SU-DHL-6 (cell line): ENCODE results near the gene SLC7A4.

ENCODE experiments used
- H2AFZ ChIP-seq: fragments of 200-600 bp; sonication (generic); 2 replicates; pipeline ENCODE4 v1.6.1; 2014; ENCODE audit warnings: low read depth, mild to moderate bottlenecking, moderate library complexity, mixed read lengths, antibody characterized with exemption, low read length; ENCODE audit not compliant: severe bottlenecking
- H3F3A ChIP-seq: fragments of 200-600 bp; shearing (Covaris generic); 2 replicates; pipeline ENCODE4 v1.6.0; 2016; ENCODE audit warnings: antibody characterized with exemption, mild to moderate bottlenecking; ENCODE audit not compliant: insufficient read depth
- H3K27ac ChIP-seq: fragments of 200-600 bp; sonication (generic); 2 replicates; pipeline ENCODE4 v1.5.1; 2016; ENCODE audit warnings: low read depth, mild to moderate bottlenecking, low read length, moderate library complexity, mixed read lengths
- H3K27me3 ChIP-seq: fragments of 200-600 bp; sonication (generic), shearing (Covaris generic); 2 replicates; pipeline ENCODE4 v1.6.0; 2014; ENCODE audit warnings: mild to moderate bottlenecking, low read length
- H3K36me3 ChIP-seq: fragments of 200-600 bp; sonication (generic); 2 replicates; pipeline ENCODE4 v1.6.1; 2014; ENCODE audit warnings: mild to moderate bottlenecking, low read length, mixed read lengths
- H3K4me2 ChIP-seq: fragments of 300-600, 200-600 bp; shearing (Covaris generic), sonication (generic); 2 replicates; pipeline ENCODE4 v1.6.0; 2014; ENCODE audit warnings: low read length, low read depth, mild to moderate bottlenecking; ENCODE audit not compliant: poor library complexity, severe bottlenecking
- H3K4me3 ChIP-seq: fragments of 200-600 bp; sonication (generic); 2 replicates; pipeline ENCODE4 v1.5.1; 2014; ENCODE audit warnings: antibody characterized with exemption, low read length, mild to moderate bottlenecking, mixed read lengths; ENCODE audit not compliant: insufficient read depth, poor library complexity, severe bottlenecking
- H3K79me2 ChIP-seq: fragments of 200-600 bp; sonication (generic); 2 replicates; pipeline ENCODE4 v1.6.1; 2014; ENCODE audit warnings: mild to moderate bottlenecking, low read length, moderate library complexity; ENCODE audit not compliant: insufficient read depth
- H3K9ac ChIP-seq: fragments of 200-600 bp; sonication (generic); 2 replicates; pipeline ENCODE4 v1.7.0; 2014; ENCODE audit warnings: mild to moderate bottlenecking, low read length
- H3K9me2 ChIP-seq: fragments of 200-600 bp; sonication (generic); replicated peaks from 2 replicates; pipeline ENCODE4 v1.6.1; 2014; ENCODE audit warnings: low read length; ENCODE audit not compliant: insufficient read depth
- H3K9me3 ChIP-seq: fragments of 200-600 bp; sonication (generic); 2 replicates; pipeline ENCODE4 v1.6.1; 2014; ENCODE audit warnings: low read length, mixed read lengths; ENCODE audit not compliant: insufficient read depth
- H4K20me1 ChIP-seq: fragments of 200-600 bp; sonication (generic); 2 replicates; pipeline ENCODE4 v1.6.1; 2014; ENCODE audit warnings: low read depth, mild to moderate bottlenecking, antibody characterized with exemption, low read length, moderate library complexity, mixed read lengths
- CTCF ChIP-seq: fragments of 200-600 bp; sonication (generic); IDR thresholded peaks from one replicate; pipeline ENCODE4 v1.5.1; 2017; ENCODE audit warnings: antibody characterized with exemption, mild to moderate bottlenecking, low read length, moderate library complexity; ENCODE audit not compliant: insufficient read depth, poor library complexity, severe bottlenecking
- EZH2phosphoT487 ChIP-seq: fragments of 200-600 bp; sonication (generic), shearing (Covaris generic); conservative IDR thresholded peaks from 2 replicates; pipeline ENCODE4 v1.6.1; 2018; ENCODE audit warnings: mild to moderate bottlenecking, antibody characterized with exemption, low read length, moderate library complexity, mixed read lengths

SLC7A4 gene

GRCh38 chr22:21054046-21054713, 21.8 kb upstream of the SLC7A4 start:
- no peaks in the 10 kb centered on the region for H3K79me2 ChIP-seq
- H2AFZ ChIP-seq, result no peak overlapping the region
- H3K27me3 ChIP-seq, result no peaks in the 10 kb centered on the region
- H3K4me3 ChIP-seq, result no peak overlapping the region
- no peak overlapping the region for H3K9ac ChIP-seq
- H3K4me2 ChIP-seq, result no peak overlapping the region
- no peaks in the 10 kb centered on the region for H3K36me3 ChIP-seq
- H3K9me2 ChIP-seq, result no peaks in the 10 kb centered on the region
- no peaks in the 10 kb centered on the region for H3F3A ChIP-seq
- no peaks in the 10 kb centered on the region for H3K9me3 ChIP-seq
- H3K27ac ChIP-seq, result no peak overlapping the region
- no peak for TF ChIP-seq EZH2phosphoT487
- no peak for TF ChIP-seq CTCF
- no peaks in the 10 kb centered on the region for H4K20me1 ChIP-seq

- H3K27me3 ChIP-seq, result no peaks in the 10 kb centered on the region
- no peak overlapping the region for H3K9ac ChIP-seq
Measured at GRCh38 chr22:21052715-21053459, 20.5 kb upstream of the SLC7A4 start.

GRCh38 chr22:21051831-21052400, 19.6 kb upstream of the SLC7A4 start:
- Histone ChIP-seq H3K79me2 (no peaks in the 10 kb centered on the region), H3K9ac (no peak overlapping the region), H3K27me3 (no peaks in the 10 kb centered on the region), H3K27ac (no peak overlapping the region), H3K4me3 (no peak overlapping the region), H3K4me2 (no peak overlapping the region), H3F3A (no peaks in the 10 kb centered on the region), H3K36me3 (no peaks in the 10 kb centered on the region), H3K9me2 (no peaks in the 10 kb centered on the region), H2AFZ (no peak overlapping the region), H3K9me3 (no peaks in the 10 kb centered on the region), H4K20me1 (no peaks in the 10 kb centered on the region)
- TF ChIP-seq EZH2phosphoT487 (no peak), CTCF (no peak)

More at GRCh38 chr22:21052715-21053459, 20.5 kb upstream of the SLC7A4 start:
- Histone ChIP-seq H3K27ac (no peak overlapping the region), H3F3A (no peaks in the 10 kb centered on the region), H3K9me2 (no peaks in the 10 kb centered on the region), H3K36me3 (no peaks in the 10 kb centered on the region), H2AFZ (no peak overlapping the region), H3K79me2 (no peaks in the 10 kb centered on the region), H3K4me3 (no peak overlapping the region), H3K9me3 (no peaks in the 10 kb centered on the region), H3K4me2 (no peak overlapping the region), H4K20me1 (no peaks in the 10 kb centered on the region)
- no peak for TF ChIP-seq CTCF
- no peak for TF ChIP-seq EZH2phosphoT487
